ENCODE results near the gene ULK2.

ULK2 gene

DNA sequence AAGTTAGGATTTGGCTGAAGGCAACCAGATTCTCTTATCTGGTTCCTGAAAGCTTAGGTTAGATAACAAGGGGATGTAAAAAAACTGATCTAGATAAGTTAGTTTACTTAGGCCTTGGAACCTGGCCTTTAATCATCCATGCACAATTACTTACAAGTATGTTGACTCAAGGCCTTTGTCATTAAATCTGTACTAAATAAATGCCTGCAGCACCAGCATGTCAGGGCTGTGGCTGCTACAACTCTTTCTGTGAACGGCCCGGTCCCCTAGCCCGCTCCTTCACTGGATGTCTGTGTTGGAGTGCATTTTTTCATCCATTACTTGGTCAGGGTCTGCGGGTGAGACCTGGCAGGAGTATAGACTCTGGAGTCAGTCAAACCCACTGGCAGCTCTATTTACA lies 71.3 kb downstream of the ULK2 start:
- TF ChIP-seq ZBTB7A (IDR thresholded peaks at IDR 0.05; ENCODE audit: low read depth) (no peak), TEAD4 (IDR thresholded peaks at IDR 0.05) (no peak), FOXM1 (IDR thresholded peaks at IDR 0.05; ENCODE audit: borderline replicate concordance, low read depth) (no peak), RAD21 (IDR thresholded peaks at IDR 0.05; ENCODE audit: low read depth) (no peak), CEBPB (IDR thresholded peaks at IDR 0.05) (no peak), EP300 (IDR thresholded peaks at IDR 0.05; ENCODE audit: borderline replicate concordance) (no peak), TCF12 (IDR thresholded peaks at IDR 0.05; ENCODE audit: low read depth) (no peak), CREB1 (IDR thresholded peaks at IDR 0.05; ENCODE audit: low read depth) (no peak), TAF1 (IDR thresholded peaks at IDR 0.05; ENCODE audit: low read depth) (no peak), YY1 (IDR thresholded peaks at IDR 0.05; ENCODE audit: low read depth) (no peak), EGR1 (IDR thresholded peaks at IDR 0.05) (no peak), NFIC (IDR thresholded peaks at IDR 0.05) (no peak)
- TF ChIP-seq, protein P1, sequence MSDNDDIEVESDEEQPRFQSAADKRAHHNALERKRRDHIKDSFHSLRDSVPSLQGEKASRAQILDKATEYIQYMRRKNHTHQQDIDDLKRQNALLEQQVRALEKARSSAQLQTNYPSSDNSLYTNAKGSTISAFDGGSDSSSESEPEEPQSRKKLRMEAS (IDR thresholded peaks at IDR 0.05) = no peak
- TF ChIP-seq, protein P2, sequence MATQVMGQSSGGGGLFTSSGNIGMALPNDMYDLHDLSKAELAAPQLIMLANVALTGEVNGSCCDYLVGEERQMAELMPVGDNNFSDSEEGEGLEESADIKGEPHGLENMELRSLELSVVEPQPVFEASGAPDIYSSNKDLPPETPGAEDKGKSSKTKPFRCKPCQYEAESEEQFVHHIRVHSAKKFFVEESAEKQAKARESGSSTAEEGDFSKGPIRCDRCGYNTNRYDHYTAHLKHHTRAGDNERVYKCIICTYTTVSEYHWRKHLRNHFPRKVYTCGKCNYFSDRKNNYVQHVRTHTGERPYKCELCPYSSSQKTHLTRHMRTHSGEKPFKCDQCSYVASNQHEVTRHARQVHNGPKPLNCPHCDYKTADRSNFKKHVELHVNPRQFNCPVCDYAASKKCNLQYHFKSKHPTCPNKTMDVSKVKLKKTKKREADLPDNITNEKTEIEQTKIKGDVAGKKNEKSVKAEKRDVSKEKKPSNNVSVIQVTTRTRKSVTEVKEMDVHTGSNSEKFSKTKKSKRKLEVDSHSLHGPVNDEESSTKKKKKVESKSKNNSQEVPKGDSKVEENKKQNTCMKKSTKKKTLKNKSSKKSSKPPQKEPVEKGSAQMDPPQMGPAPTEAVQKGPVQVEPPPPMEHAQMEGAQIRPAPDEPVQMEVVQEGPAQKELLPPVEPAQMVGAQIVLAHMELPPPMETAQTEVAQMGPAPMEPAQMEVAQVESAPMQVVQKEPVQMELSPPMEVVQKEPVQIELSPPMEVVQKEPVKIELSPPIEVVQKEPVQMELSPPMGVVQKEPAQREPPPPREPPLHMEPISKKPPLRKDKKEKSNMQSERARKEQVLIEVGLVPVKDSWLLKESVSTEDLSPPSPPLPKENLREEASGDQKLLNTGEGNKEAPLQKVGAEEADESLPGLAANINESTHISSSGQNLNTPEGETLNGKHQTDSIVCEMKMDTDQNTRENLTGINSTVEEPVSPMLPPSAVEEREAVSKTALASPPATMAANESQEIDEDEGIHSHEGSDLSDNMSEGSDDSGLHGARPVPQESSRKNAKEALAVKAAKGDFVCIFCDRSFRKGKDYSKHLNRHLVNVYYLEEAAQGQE (IDR thresholded peaks at IDR 0.05; ENCODE audit: low read depth) = no peak
- TF ChIP-seq, protein P3, sequence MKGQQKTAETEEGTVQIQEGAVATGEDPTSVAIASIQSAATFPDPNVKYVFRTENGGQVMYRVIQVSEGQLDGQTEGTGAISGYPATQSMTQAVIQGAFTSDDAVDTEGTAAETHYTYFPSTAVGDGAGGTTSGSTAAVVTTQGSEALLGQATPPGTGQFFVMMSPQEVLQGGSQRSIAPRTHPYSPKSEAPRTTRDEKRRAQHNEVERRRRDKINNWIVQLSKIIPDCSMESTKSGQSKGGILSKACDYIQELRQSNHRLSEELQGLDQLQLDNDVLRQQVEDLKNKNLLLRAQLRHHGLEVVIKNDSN (IDR thresholded peaks at IDR 0.05) = no peak

DNA sequence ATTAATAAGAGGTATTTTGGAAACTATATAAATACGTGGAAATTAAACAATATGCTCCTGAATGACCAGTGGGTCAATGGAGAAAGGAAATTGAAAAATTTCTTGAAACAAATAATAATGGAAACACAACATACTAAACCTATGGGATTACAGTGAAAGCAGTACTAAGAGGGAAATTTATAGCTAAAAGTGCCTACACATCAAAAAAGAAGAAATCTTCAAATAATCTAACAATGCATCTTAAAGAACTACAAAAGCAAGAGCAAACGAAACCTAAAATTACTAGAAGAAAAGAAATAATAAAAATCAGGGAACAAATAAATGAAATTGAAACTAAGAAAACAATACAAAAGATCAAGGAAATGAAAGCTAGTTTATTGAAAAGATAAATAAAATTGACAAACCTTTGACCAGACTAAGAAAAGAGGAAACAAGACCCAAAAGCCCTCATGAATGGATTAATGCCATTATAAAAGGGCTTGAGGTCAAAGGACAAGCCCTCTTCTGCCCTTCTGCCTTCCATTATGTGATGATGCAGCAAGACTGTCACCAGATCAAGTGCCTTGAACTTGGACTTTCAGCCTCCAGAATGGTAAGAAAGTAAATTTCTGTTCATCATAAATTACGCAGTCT lies 75.7 kb downstream of the ULK2 start:
- no peak for TF ChIP-seq RAD21 (IDR thresholded peaks at IDR 0.05; ENCODE audit: low read depth)
- TF ChIP-seq TEAD4 (IDR thresholded peaks at IDR 0.05) = no peak
- no peak for TF ChIP-seq EP300 (IDR thresholded peaks at IDR 0.05; ENCODE audit: borderline replicate concordance)
- TF ChIP-seq FOXM1 (IDR thresholded peaks at IDR 0.05; ENCODE audit: borderline replicate concordance, low read depth) = no peak

DNA sequence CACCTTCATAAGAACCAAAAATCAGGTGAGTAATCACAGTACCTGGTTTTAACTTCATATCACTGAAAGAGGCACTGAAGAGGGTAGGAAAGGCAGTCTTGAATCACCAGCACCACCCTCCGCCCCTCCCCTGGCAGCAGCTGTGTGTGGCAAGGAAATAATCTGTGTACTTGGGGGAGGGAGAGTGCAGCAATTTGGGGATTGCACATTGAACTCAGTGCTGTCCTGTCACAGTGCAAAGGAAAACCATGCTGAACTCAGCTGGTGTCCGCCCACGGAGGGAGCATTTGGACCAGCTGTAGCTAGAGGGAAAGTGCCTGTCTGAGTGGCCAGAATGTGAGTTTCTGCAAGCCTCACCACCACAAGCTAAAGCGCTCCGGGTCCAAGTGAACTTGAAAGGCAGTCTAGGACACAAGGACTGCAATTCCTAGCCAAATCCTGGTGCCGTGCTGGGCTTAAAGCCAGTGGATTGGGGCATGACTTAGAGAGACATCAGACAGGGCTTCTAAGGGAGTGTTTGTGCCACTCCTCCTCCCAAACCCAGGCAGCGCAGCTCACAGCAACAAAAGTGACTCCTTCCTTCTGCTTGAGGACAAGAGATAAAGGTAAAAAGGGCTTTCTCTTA lies 79.9 kb downstream of the ULK2 start:
- TF ChIP-seq CEBPB (IDR thresholded peaks at IDR 0.05) = no peak
- no peak for TF ChIP-seq TCF12 (IDR thresholded peaks at IDR 0.05; ENCODE audit: low read depth)
- TF ChIP-seq, protein P1 (IDR thresholded peaks at IDR 0.05) = no peak
- no peak for TF ChIP-seq YY1 (IDR thresholded peaks at IDR 0.05; ENCODE audit: low read depth)
- TF ChIP-seq FOXM1 (IDR thresholded peaks at IDR 0.05; ENCODE audit: borderline replicate concordance, low read depth) = no peak
- TF ChIP-seq EGR1 (IDR thresholded peaks at IDR 0.05) = no peak
- TF ChIP-seq TAF1 (IDR thresholded peaks at IDR 0.05; ENCODE audit: low read depth) = no peak
- TF ChIP-seq, protein P3 (IDR thresholded peaks at IDR 0.05) = no peak
- no peak for TF ChIP-seq RAD21 (IDR thresholded peaks at IDR 0.05; ENCODE audit: low read depth)
- no peak for TF ChIP-seq EP300 (IDR thresholded peaks at IDR 0.05; ENCODE audit: borderline replicate concordance)
- TF ChIP-seq CREB1 (IDR thresholded peaks at IDR 0.05; ENCODE audit: low read depth) = no peak
- TF ChIP-seq TEAD4 (IDR thresholded peaks at IDR 0.05) = no peak
- TF ChIP-seq NFIC (IDR thresholded peaks at IDR 0.05) = no peak
- TF ChIP-seq, protein P2 (IDR thresholded peaks at IDR 0.05; ENCODE audit: low read depth) = no peak
- no peak for TF ChIP-seq ZBTB7A (IDR thresholded peaks at IDR 0.05; ENCODE audit: low read depth)

DNA sequence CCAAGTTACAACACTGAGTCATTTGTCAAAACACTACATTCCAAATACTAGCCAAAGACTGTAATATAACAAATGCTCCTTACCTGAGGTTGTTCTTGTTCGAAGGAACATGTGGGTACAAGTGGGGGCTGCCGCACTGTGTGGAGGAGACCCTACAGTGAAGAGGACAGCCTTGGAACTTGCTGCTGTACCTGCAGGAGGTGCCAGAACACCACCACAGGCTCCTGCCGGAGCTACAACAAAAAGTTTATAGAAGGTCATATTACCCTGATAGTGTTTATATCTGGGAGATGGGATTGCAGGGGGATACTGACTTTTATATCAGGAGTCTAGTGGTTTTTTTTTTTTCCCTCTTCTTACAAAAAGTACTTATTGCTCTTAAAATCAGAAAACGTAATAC lies 81.9 kb downstream of the ULK2 start:
- no peak for TF ChIP-seq CEBPB (IDR thresholded peaks at IDR 0.05)
- TF ChIP-seq RAD21 (IDR thresholded peaks at IDR 0.05; ENCODE audit: low read depth) = peak; percentile 36

DNA sequence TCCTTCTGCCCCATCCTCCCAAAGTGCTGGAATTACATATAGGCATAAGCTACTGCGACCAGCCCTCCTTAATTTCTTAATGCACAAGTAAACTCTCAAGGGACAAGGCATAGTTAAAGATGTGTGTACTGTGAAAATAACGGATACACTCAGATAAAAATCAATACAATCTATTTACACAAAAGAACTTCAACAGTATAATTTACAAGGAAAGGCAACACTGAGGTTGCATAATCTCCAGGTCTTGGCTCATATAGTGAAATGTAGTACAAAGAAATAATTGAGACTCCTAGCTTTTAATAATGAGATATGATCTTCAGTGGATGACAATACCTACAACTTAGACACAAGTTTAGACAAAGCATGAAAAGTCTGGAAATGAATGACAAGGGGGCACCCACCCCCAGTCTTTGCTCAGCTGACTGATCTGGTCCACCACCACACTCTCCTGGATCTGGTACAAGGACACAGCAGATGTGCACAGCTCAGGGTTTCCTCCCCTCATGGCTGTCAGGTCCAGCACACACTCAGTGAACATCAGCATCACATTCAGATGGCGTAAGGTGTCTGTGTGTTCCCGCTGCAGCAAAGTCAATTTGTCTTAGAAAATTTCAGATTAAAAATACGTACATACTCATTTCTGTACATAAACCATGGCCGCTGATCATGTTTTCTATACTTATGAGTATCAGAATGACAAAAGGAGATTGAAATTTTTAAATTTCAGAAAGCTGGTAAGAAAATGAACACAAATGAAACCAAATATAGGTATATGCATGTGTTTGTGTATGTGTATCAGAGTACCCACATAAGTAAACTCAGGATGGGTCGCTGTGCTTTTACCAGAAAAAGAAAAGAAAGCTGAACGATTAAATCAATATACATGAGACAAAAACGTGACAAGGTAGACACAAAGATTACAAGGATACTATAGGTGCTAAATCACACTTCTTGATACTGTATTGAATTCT lies 86.0 kb downstream of the ULK2 start:
- TF ChIP-seq, protein P2 (IDR thresholded peaks at IDR 0.05; ENCODE audit: low read depth) = no peak

Measured in Ishikawa (cell line).